Activated CD8-positive, alpha-beta T cell treated with anti-CD3 and anti-CD28 coated beads for 36 hours (primary cell): Measurements from ENCODE around the gene GNAT1. TPM values are rescaled to one million over a fixed set of nuclear protein-coding genes. Genes with fewer than 3 reads are reported as not detected.
"Not testable (repeated sequence)": the region's sequence is repeated elsewhere in the genome, so short reads cannot be mapped to it uniquely, and the experiment has no call there.

ENCODE experiments used
- ATAC-seq: fragments of 200-7000 bp; cut with Tn5 transposase; one replicate; pipeline ENCODE4 v1.10.0; 2021; ENCODE audit warnings: mild to moderate bottlenecking, moderate library complexity
- CTCF ChIA-PET: fragments of 350-600 bp; sonication (Branson Sonifier 250); formaldehyde crosslinking; loops from one replicate; lab custom pipeline; 2021; ENCODE audit warnings: antibody characterized with exemption; lab: Charles Lee
- POLR2A ChIA-PET: fragments of 350-600 bp; sonication (Branson Sonifier 250); formaldehyde crosslinking; loops from one replicate; lab custom pipeline; 2021; ENCODE audit warnings: antibody characterized with exemption; lab: Charles Lee
- DNase-seq: peaks from one replicate; pipeline ENCODE4 v3.0.0-alpha.2; 2020
- H3K27ac Mint-ChIP-seq: one replicate; pipeline ENCODE4 v1.8.0; 2021; ENCODE audit warnings: mild to moderate bottlenecking, mixed read lengths
- H3K27me3 Mint-ChIP-seq: one replicate; pipeline ENCODE4 v1.8.0; 2021; ENCODE audit warnings: mixed read lengths
- H3K36me3 Mint-ChIP-seq: one replicate; pipeline ENCODE4 v1.8.0; 2021; ENCODE audit warnings: low read depth, mixed read lengths
- H3K4me1 Mint-ChIP-seq: one replicate; pipeline ENCODE4 v1.8.0; 2021; ENCODE audit warnings: low read depth, mixed read lengths
- H3K4me3 Mint-ChIP-seq: one replicate; pipeline ENCODE4 v1.8.0; 2021; ENCODE audit warnings: mild to moderate bottlenecking, moderate library complexity, mixed read lengths
- H3K9me3 Mint-ChIP-seq: one replicate; pipeline ENCODE4 v1.8.0; 2021; ENCODE audit warnings: mixed read lengths
- CTCF ChIP-seq: fragments of 200-600 bp; IDR thresholded peaks from one replicate; pipeline ENCODE4 v1.8.0; 2022; ENCODE audit warnings: antibody characterized with exemption, mild to moderate bottlenecking
- intact Hi-C: fragments of 100-400 bp; cut with micrococcal nuclease; formaldehyde crosslinking; loops from one replicate; pipeline ENCODE4 v1.10.0; 2022
- total RNA-seq, 2 experiments: library from RNA; stranded (reverse); gene quantifications; one replicate each; pipeline ENCODE4 v1.2.3, GENCODE V29; 2021

The GNAT1 gene
- total RNA-seq, 2 experiments from 2014 or later, result 0.11 to 0.23 TPM

- Mint-ChIP-seq H3K27ac (no peak overlapping the region), H3K27me3 (peaks cover 18% of the 10 kb centered on the region), H3K4me1 (peaks cover 4% of the 10 kb centered on the region), H3K9me3 (no peaks in the 10 kb centered on the region), H3K4me3 (no peak overlapping the region), H3K36me3 (no peaks in the 10 kb centered on the region)
- ATAC-seq, result no peak
- no peak for DNase-seq
- CTCF ChIA-PET, result interaction anchor here (0.7 to 6.0 kb wide), 5 partner anchors 9 to 88 kb away, joined by 3 to 28 read pairs (median 3); no protein-coding TSS in a partner anchor
- no peak for TF ChIP-seq CTCF
- POLR2A ChIA-PET, result no interaction called here
- intact Hi-C loops, result no loop called here
Measured at GRCh38 chr3:50210176-50210509, 18.7 kb downstream of the GNAT1 start.

- Mint-ChIP-seq H3K9me3 (no peaks in the 10 kb centered on the region), H3K27me3 (peaks cover 18% of the 10 kb centered on the region), H3K4me1 (peaks cover 4% of the 10 kb centered on the region), H3K36me3 (no peaks in the 10 kb centered on the region), H3K27ac (no peak overlapping the region), H3K4me3 (no peak overlapping the region)
- TF ChIP-seq CTCF, result no peak
- POLR2A ChIA-PET, result no interaction called here
- CTCF ChIA-PET, result interaction anchor here (0.7 to 6.0 kb wide), 7 partner anchors 8 to 88 kb away, joined by 3 to 28 read pairs (median 3); no protein-coding TSS in a partner anchor
- no peak for DNase-seq
- intact Hi-C loops, result no loop called here
- ATAC-seq, result no peak
Measured at GRCh38 chr3:50210510-50211367, 19.3 kb downstream of the GNAT1 start.

- intact Hi-C loops, H3K4me1 Mint-ChIP-seq, H3K27ac Mint-ChIP-seq, H3K36me3 Mint-ChIP-seq, DNase-seq, H3K9me3 Mint-ChIP-seq, H3K4me3 Mint-ChIP-seq, ATAC-seq: not testable (repeated sequence)
- ChIA-PET POLR2A (interaction anchor here (0.9 kb wide), 1 partner anchor 8 kb away, joined by 3 read pairs; no protein-coding TSS in a partner anchor), CTCF (interaction anchor here (0.7 to 2.4 kb wide), 8 partner anchors 8 to 89 kb away, joined by 3 to 22 read pairs (median 4); no protein-coding TSS in a partner anchor)
- H3K27me3 Mint-ChIP-seq, result peaks cover 16% of the 10 kb centered on the region
Measured at GRCh38 chr3:50211368-50211717, 19.9 kb downstream of the GNAT1 start.

- ATAC-seq (peak; percentile 93), DNase-seq (peak; percentile 88)
- Mint-ChIP-seq H3K36me3 (no peaks in the 10 kb centered on the region), H3K9me3 (no peaks in the 10 kb centered on the region), H3K27me3 (peaks cover 10% of the 10 kb centered on the region), H3K27ac (no peak overlapping the region), H3K4me1 (peaks cover 4% of the 10 kb centered on the region), H3K4me3 (no peak overlapping the region)
- POLR2A ChIA-PET, result interaction anchor here (0.9 kb wide), 1 partner anchor 9 kb away, joined by 3 read pairs; no protein-coding TSS in a partner anchor
- no peak for TF ChIP-seq CTCF
- intact Hi-C loops, result no loop called here
- CTCF ChIA-PET, result interaction anchor here (0.7 to 2.4 kb wide), 5 partner anchors 9 to 18 kb away, joined by 3 to 22 read pairs (median 4); no protein-coding TSS in a partner anchor
Measured at GRCh38 chr3:50211930-50212329, 20.5 kb downstream of the GNAT1 start.

GRCh38 chr3:50212502-50212901 lies 21.1 kb downstream of the GNAT1 start:
- Mint-ChIP-seq H3K27me3 (peaks cover 6% of the 10 kb centered on the region), H3K9me3 (no peaks in the 10 kb centered on the region), H3K4me1 (peaks cover 4% of the 10 kb centered on the region), H3K4me3 (no peak overlapping the region), H3K36me3 (no peaks in the 10 kb centered on the region), H3K27ac (no peak overlapping the region)
- no peak for TF ChIP-seq CTCF
- ATAC-seq (no peak), DNase-seq (no peak)
- ChIA-PET POLR2A (interaction anchor here (0.9 kb wide), 1 partner anchor 9 kb away, joined by 3 read pairs; no protein-coding TSS in a partner anchor), CTCF (interaction anchor here (1.0 to 2.4 kb wide), 4 partner anchors 8 to 18 kb away, joined by 3 to 22 read pairs (median 6); no protein-coding TSS in a partner anchor)
- intact Hi-C loops, result no loop called here
